ENCODE data around the gene PCYOX1L.

PCYOX1L gene

GRCh38 chr5:149337736-149338135 is 20.1 kb upstream of the PCYOX1L start:
- DNase-seq = peak; percentile 72

DNA sequence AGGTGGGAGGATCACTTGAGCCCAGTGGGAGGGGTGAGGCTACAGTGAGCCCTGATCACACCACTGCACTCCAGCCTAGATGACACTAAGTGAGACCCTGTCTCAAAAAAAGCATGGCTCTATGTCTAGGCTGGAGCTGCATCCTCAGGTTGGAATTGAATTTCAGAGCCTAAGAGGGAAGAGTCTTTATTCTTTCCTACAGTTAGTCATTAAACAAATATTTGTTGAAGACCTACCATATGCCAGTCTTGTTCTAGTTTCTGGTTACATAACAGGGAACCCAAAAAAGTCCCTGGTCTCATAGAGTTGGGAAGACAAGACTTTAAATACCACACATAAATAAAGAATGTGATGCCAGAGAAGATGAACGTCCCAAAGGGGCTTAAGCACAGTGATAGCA is 19.5 kb upstream of the PCYOX1L start:
- no peak for DNase-seq

- no peak for DNase-seq
Measured at GRCh38 chr5:149340920-149341319, 16.9 kb upstream of the PCYOX1L start.

GRCh38 chr5:149341876-149342275 is 16.0 kb upstream of the PCYOX1L start:
- no peak for DNase-seq

- no peak for DNase-seq
Measured at GRCh38 chr5:149344151-149344550, 13.7 kb upstream of the PCYOX1L start.

DNA sequence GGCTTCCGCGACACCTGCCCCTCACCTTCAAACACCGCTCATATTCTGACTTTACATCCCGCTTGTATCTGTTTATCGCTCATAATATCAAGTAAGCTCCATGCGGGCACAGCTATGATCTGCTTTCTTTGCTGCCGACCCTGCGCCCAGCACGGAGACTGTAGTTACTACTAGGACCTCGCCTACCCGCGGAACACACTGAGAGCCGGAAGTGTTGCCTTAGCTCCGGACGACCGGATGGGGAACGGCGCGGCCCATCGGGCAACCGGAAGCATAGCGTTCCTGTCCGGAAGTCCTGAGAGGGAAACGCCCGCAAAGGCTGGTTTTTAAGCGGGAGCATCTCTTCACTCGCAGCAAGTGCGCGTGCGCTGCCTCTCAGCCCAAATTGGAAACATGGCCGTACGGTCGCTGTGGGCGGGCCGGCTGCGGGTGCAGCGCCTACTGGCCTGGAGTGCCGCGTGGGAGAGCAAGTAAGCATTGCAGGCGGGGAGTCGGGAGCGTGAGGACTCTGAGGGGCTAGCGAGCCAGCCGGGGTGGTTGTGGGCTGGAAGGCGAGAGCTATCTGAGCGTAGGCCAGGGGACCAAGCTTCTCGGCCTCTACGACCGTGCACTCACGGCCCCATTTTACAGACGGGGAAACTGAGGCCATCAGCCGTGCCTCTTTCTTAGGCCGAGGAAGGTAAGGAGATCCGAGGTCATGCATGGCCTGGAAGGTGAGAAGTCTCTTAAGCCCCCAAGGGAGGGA is 12.5 kb upstream of the PCYOX1L start, which contains the start of gene GRPEL2:
Gene GRPEL2, plus strand, starts transcription at position 353 of the 745 bp plus-strand sequence. Its CDS starts 41 bp downstream, at position 394.
- peak; percentile 98 for DNase-seq

DNA sequence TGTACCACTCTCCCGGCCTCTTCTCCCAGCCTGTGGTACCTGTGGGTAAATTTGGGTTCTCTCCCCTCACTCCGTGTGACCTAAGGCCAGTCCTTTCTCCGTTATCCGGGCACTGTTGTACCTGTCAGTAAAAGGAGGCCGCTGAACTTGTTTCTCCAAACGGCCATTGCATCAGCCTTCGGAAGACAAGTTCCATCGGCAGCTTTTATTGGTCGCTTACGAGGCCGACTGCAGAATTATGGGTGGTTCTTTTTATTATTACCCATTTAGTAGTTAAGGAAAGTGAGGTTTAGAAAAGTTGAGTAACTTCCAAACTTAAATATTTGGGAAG is 12.0 kb upstream of the PCYOX1L start:
- DNase-seq = no peak

GRCh38 chr5:149348518-149348917 is 9.3 kb upstream of the PCYOX1L start:
- DNase-seq = no peak

DNA sequence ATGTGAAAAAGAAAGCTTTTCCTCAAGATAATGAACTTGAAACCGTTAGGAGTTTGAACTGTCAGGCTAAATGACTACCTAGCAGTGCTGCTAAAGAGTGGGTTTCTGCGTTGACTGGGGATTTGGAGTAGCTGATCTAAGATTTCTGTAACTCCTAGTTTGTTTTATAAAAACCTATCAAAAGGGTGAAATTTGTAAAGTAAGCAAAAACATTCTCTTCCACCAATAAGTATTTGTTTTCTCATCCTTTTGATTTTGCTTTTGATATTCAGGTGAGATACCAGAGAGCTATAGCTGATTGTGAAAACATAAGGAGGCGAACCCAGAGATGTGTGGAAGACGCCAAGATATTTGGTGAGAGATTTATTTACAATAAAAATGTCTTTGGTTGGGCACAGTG is 8.5 kb upstream of the PCYOX1L start:
- no peak for DNase-seq

- DNase-seq = no peak
Measured at GRCh38 chr5:149352169-149352568, 5.7 kb upstream of the PCYOX1L start.

DNA sequence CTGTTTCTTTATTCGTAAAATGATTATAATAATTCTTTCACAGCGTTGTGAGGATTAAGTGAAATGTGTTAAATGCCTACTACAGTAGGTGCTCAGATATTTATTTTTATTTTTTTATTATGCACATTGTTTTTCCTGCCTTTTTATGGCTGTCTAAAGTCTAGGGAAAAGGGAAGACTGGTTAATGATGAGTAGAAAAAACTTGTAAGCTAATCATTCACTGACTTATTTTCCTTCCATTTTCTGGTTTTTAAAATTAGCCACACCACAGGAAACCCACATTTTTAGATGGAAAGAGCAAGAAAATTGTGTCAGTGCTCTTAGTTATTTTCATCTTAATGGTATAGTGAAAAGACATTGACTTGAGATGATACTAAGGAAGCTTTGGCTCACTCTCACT is 3.9 kb upstream of the PCYOX1L start:
- no peak for DNase-seq

DNA sequence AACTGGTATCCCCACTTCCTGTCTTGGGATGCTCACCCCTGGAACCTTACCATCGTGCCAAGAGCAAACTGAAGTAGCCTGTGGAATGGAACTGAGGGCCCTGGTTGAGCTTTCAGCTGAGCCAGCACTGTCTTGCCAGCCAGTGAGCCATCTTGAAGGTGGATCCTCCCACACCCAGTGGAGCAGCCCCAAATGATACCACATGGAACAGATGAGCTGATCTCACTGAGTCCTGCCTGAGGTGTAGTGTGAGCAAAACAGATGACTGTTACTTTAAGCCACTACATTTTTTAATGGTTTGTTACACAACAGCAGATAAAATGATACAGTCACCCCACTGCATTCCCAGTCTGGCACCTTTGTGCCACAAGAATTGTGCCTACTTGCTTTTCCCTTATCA is 2.2 kb upstream of the PCYOX1L start:
- no peak for DNase-seq

DNA sequence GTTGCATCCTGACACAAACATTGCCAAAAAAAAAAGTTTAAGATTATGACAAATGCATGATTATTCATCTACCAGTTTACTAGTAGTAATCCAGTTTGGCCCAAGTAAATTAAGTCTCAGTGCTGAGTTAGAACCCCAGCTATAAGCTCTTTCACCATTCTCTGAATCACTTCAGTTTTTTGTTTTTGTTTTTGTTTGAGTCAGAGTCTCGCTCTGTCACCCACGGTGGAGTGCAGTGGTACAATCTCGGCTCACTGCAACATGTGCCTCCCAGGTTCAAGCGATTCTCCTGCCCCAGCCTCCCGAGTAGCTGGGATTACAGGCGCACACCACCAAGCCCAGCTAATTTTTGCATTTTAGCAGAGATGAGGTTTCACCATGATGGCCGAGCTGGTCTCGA is 1.5 kb upstream of the PCYOX1L start:
- DNase-seq = no peak

GRCh38 chr5:149358294-149358651 is 427 bp downstream of the PCYOX1L start:
- no peak for DNase-seq

GRCh38 chr5:149358868-149359495 is 1.1 kb downstream of the PCYOX1L start:
- no peak for DNase-seq

DNA sequence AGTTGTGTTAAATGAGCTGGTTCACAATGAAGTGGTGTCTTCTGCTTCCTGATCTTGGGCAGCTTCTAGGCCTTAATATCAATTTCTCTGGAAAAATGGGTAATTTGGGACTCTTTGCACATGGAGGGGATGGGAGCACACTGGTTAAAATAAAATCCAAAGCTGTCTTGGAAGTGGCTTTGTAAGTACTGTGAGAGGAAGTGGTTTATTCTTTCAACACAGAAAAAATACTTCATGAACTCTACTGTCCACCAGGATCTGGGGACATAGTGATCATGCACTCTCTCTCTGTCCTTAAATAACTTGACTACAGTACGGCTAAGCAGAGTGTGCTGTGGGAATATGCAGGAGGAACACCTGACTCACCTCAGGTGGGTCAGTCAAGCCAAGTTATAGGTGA is 2.4 kb downstream of the PCYOX1L start:
- no peak for DNase-seq

DNA sequence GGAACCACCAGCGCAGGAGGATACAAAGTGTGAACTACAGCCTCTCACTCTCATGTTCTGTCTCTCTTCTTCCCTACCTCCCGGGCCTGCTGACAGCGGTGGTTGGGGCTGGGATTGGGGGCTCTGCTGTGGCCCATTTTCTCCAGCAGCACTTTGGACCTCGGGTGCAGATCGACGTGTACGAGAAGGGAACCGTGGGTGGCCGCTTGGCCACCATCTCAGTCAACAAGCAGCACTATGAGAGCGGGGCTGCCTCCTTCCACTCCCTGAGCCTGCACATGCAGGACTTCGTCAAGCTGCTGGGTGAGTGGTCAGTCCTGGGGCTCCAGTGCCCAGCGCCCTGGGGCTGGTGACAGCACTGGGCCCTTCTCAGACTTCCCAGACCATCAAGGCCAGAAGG is 4.7 kb downstream of the PCYOX1L start:
- DNase-seq = no peak

GRCh38 chr5:149363358-149363757 is 5.5 kb downstream of the PCYOX1L start:
- DNase-seq = no peak

- DNase-seq = no peak
Measured at GRCh38 chr5:149363936-149364335, 6.1 kb downstream of the PCYOX1L start.

- DNase-seq = no peak
Measured at GRCh38 chr5:149364719-149365118, 6.9 kb downstream of the PCYOX1L start.

DNA sequence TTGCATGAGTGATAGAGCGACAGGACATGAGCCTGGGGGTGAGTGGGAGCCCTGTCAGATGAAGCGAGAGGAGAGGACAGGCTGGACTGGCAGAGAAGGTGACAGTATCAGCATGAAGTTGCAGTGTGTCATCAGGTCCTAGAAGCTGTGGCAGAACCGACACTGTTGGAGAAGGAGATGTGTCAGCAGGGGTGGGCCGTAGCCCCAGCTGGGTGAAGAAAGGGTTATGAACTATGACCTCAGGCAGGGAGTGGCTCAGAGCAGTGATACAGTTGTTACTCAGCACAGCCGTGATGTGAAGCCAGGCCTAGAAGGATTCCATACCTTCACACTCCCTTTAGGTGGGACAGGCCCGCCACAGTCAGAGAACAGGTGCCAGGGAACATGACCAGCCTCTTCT is 7.6 kb downstream of the PCYOX1L start:
- DNase-seq = no peak

- no peak for DNase-seq
Measured at GRCh38 chr5:149366169-149366729, 8.4 kb downstream of the PCYOX1L start.

- peak; percentile 60 for DNase-seq
Measured at GRCh38 chr5:149367249-149367971, 9.6 kb downstream of the PCYOX1L start.
